ENCODE measurements around the gene FOXO6.
A peak's percentile ranks its signal among the peaks of the same experiment; 100 is the strongest.

Gene FOXO6

DNA sequence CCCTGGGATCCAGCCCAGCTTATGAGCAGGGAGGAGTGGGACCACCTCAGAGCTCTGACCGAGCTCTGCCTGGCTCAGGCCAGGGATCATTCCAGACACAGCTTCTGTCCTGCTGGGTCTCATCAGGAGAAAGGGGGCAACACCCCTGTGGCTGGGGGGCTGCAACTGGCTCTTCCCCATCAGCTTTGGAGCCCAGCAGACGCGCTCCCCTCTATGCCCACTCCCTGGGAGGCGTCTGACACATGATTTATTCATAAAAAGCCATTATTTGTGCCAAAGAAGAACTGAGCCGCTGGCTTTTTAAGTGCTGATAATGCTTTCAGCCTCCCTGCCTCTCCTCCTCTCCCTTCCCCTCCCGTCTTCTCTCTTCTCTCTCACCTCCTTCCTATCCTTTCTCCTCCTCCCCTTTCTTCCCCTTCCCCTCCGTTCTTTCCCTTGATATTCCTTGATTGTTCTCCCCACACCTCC is 25.0 kb downstream of the FOXO6 start:
- no peak for DNase-seq

DNA sequence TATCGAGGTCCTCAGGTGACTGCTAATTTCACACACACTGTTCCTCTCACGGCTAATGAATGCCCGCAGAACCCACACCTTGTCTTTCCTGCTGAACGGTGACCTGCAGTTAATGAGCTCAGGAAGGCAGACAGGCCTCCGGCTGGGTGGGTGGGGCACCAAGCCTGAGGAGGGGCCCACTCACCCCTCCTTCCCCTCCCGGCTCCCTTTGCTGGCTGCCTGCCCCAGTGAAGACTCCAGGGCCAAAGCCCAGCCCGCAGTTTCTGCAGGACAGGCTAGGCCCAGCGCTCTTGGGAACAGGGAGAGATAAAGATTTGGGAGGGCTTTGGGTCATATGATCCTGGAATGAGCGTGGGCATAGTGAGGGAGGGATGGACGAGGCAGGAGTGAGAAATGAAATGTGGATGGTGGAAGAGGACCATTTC is 26.4 kb downstream of the FOXO6 start:
- peak; percentile 38 for DNase-seq

DNA sequence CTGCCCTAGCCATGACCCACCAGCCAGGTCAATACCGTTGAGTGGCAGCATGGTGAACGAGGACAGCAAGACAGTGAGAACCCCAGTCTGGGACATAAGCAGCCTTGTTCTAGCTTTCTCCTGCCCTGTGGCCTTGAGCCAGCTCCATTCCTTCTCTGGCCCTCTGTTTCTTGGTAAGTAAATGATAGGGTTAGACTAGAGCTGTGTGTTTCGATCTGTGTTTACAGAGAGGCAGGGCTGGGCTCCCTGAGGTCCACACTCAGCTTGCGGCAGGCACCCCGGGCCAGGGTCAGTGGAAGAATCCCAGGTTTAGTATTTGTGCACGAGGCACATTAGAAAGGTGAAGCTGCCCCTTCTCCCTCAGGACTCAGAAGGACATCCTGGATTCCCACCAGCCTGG is 27.3 kb downstream of the FOXO6 start:
- DNase-seq = no peak

DNA sequence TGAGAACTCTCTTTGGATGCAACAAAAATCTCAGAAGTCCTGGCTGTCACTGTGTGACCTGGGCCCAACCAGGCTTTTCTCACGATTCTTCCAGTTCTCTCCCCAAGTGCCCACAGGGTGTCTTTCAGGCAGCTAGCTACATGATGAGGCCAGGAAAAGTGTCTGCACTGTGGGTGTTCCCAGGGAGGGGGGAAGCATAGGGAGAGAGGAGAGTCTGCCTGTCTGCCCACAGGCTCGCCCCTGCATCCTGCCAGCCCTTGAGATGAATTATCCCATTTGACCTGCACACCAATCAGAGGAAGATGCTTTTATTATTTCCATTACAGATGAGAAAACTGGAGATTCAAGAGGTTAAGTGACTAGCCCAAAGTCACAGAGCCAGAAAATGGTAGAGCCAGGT is 27.8 kb downstream of the FOXO6 start:
- DNase-seq = no peak

DNA sequence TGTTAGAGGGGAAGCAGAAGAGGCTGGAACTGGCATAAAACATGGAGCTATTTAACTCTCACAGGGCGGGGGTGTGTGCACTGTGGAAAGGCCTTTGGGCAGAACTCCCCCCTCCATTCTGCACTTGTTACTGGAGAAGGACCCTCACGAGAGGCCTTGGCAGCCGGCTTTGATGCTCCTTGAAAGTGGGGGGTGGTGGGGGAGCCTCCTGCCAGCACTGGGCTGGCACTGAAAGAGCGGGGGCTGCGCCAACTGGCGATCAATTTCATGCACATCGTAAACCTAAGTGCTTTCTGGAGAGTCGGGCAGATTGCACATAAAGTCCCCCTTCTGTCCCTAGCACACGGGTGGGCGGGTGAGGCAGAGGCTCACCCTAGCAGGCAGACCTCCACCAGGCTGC is 28.9 kb downstream of the FOXO6 start:
- DNase-seq = no peak

DNA sequence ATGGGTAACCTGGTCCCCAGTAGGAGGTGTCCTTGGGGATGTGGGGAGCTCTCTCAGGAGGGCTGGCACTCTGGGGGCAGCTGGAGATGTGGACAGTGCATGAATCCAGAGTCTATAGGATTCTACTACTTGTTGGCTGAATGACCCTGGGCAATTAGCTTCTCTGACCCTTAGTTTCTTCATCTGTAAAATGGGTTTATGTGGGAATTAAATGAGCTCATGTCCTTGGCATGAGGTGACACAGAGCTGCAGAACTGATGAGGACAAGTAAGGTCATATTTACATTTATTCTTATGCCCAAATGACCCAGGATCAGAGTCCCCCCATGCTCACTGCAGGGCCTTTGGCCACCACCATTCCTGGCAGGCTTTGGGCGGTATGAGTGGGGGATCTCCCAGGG is 29.3 kb downstream of the FOXO6 start:
- DNase-seq = no peak

DNA sequence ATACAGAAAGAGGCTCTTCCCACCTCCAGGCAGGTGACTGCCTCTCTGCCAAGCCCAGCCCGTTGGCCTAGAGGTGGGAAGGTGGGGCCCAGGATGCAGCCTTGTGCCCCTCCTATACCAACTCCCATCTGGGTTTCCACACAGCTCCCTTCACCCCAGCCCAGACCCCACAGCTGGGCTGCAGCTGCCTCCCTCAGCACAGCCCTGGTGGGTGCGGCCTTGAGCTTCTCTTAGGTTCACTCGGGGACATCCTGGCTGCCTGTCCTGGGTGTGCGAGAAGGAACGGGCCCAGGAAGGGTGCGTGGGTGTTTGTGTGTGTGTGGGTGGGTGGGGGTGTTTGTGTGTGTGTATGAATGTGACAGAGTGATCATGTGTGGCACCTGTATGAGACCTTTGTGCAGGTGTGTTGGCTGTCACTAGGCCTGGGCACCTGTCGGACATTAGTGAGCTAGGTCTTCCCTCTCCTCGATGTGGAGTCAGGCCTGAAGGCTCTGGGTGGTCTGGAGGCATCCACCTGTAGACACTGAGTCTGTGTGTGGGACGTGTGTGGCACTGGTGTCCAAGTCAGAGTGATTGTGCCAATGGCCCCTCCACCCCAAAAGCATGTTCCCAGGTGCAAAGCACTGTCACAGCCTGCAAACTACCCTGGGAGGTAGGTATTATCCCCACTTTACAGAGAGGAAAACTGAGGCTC is 30.7 kb downstream of the FOXO6 start:
- DNase-seq = no peak

DNA sequence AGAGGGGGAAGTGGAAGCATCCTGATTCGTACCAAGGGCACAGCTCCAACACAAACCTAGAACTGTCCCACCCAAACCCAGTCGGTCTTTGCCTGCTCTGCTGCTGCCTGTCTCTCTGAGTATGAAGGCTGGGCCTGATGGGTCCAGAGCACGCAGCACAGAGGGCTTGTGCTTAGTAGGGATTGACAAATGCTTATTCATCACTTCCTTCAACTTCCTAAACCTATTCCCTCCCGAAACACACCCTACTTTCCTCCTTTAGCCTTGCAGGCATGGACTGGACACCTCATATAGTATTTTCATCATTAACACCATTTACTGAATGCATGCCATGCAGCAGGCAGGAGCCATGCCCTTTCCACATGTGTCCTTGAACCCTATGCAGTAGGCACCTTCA is 31.3 kb downstream of the FOXO6 start:
- no peak for DNase-seq

DNA sequence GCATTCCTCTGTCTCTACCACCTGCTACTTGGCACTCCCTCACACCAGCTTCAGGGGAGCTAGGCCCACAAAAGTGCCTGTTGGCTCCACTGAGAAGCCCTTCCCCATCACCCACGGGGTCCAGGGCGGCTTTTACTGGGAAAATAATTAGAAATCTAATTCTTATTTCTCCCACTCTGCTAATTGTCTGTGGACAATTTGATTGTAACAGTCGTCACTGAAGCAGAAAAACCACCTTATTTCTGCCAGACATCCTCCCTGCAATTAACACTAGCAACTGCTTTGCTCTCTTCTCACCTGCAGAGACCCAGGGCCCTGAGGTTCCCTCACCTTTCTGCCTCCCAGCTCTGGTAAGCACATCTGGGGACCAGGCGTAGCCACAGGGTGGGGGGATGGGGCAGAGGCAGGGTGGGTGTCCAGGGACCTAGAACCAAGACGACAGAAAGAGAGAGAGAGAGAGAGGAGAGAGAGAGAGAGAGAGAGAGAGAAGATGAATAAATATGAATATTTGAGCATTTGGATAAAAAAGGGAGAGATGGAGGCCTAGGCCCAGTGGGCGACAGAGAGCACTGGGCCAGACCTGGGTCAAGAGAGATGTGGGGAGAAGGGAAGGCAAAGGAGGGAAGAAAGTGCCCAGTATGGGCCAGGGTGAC is 32.6 kb downstream of the FOXO6 start:
- no peak for DNase-seq

DNA sequence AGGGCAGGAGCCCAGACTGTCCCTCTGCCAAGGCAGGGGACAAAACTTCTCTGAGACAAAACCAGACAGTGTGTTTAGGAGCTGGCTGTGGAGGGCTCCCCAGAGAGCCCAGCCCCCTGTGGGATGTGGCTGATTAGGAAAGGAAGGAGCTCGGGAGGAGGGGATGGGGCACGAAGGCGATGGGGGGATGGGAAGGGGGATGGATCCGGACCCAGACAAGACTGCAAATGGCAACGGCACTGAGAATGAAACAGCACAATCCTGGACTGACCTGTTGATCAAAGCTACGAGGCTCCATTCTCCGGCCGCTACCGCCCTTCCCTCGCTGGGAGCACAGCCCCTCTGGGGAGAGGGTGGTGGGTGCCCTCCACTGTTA is 33.1 kb downstream of the FOXO6 start:
- DNase-seq = no peak

DNA sequence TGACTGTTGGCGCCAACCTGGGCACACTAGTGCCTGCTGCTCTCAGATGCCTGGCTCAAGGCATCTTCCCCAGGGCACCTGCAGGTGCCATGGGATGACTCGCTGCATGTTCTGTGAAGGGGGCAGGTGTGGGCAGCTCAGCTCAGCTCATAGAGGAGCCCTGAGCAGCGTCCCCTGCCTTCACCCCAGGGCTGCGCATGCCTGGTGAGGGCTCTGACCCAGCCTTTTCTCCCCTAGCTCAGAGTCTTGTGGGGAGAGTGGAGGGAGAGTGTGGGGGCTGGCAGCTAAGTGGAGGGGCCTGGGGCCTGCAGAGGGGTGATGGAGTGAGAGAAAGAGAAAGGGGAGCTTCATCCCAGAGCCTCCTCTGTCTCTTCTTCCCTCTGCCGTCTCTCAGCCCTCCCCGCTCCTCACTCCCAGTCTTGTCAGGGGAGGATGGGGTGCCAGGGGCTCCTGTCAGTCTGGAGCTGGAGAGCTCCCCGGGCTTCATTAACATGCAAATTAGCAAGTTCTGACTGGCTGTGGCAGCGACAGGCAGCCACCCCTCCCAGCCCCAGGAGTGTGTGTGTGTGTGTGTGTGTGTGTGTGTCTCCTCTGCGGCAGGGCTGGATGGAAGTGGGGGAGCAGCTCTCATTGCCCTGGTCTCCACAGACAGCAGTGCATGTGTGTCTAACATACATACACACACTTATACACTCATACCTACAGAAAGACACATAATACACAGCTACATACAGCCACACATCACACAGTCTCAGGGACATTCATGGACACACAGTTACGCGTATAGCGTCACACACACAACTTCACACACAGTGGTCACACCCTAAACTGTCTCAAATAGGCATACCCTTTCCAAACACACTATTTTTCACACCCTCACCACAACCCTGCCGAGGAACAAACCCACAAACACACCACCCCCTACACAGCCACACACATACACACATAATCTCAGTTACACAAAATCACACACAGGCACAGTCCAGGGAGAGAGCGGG is 34.0 kb downstream of the FOXO6 start:
- DNase-seq = no peak

DNA sequence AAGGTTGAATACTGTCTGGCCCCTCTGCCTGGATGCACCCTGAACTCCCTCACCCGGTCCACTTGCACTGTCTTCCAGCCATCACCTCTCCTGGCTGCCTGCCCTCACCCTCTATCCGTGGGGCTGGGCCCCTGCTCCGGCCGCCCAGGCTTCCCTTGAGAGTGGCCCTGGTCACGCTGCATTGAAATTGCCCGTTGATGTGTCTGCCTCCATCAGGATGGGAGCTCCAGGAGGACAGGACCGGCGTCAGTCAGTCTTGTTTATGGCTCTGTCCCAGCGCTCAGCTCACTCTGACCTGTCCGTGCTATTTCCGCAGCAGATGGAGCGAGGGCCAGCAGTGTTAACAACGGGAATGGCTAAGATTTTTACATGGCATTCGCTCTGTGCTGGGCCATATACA is 34.9 kb downstream of the FOXO6 start:
- DNase-seq = no peak

DNA sequence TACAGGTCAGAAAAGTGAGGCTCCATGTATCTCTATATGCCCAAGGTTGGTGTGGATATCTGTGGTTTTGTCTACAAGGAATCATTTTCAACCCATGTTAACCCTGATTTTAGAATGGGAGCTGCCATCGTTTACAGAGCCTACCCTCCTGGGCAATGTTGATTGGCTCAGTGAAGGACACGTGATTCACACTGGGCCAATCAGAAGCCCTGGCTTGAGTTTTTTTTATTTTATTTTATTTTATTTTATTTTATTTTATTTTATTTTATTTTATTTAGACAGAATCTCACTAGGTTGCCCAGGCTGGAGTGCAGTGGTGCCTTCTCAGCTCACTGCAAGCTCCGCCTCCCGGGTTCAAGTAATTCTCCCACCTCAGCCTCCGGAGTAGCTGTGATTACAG is 35.8 kb downstream of the FOXO6 start:
- DNase-seq = no peak

DNA sequence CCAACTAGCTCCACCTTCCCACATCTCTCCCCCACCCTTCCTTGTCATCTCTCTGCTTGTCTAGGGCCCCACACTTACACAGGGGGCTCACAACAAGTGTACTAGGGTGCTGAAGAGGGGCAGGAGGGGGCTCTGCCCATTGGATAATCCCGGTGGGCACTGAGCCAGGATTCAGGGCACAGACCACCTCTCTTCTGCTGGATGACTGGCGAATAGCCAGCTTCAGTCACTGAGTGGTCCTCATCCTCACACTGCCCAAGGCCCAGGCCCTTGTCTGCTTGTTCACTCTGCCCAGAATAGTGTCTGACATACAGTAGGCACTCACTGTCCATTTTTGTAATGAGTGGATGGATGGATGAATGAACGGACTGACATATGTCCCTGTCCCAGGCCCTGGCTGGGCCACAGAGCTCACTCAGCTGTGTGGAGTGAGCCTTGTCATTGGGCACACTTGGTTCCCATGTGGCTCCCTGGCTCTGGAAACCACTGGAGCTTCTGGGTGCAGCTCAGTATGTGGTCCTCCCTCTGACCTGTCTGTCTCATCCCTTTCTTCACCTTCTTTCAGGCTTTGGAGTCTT is 36.6 kb downstream of the FOXO6 start:
- DNase-seq = no peak

DNA sequence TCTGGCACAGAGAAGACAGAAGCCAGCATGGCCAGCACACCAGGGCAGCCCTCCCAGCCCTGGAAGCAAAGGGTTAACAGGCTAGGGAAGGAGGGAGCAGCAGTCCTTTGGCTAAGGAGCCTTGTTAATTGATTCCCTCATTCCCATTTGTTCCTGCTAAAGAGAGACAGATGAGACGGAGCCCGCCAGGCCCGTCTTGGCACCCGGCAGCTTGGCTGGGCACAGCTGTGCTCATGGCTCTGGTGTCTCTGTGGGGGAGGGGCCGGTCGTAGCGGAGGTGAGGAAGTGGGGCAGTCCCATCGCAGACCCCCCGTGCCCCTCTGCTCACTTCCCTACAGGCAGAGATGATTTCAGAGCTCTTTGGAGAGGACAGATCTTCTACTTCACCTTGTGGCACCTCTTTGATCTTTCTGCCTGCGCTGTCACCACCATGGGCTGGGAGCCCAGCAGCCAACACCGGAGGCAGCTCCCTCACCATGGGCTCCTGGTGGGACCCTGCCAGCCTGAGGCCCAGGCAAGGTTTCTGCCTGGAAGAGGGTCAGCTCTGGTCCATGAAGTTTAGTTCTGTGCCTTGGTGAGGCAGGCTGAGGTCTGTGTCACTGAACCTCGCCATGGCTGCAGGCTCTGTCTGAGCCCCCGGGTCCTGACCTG is 38.0 kb downstream of the FOXO6 start:
- DNase-seq = no peak

DNA sequence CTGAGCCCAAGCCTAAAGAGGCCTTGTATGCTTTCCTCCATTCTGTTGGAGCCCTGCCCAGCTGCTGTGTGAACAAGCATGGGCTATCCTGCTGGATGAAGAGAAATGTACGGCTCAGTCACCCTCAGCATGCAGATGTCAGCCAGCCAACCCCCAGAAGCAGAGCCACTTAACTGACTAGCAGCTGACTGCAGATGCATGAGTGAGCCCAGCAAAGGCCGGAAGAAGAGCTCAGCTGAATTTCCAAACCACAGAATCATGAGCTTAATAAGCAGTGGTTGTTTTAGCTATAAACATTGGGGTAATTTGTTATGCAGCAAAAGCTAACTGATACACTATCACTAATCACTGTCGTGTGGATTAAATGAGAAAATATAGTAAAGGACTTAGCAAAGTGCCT is 39.0 kb downstream of the FOXO6 start:
- no peak for DNase-seq

DNA sequence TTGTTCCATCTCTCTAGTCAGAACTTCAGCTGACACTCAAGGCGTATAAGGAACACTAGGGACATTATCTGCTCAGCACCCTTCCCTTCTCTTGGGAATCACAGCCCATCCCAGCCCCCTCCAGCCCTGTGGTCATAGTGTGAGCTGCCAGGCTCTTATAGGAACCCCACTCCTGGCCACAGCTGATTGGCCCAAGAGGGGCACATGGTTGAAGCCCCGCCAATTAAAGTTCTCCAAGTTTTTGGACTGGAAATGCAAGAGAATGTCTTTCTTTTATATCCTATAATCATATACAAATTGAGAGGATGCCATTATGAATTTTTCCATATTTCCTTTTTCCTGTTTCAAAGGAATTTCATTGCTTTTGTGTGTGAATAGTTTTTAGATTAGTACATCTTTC is 40.7 kb downstream of the FOXO6 start:
- DNase-seq = no peak

DNA sequence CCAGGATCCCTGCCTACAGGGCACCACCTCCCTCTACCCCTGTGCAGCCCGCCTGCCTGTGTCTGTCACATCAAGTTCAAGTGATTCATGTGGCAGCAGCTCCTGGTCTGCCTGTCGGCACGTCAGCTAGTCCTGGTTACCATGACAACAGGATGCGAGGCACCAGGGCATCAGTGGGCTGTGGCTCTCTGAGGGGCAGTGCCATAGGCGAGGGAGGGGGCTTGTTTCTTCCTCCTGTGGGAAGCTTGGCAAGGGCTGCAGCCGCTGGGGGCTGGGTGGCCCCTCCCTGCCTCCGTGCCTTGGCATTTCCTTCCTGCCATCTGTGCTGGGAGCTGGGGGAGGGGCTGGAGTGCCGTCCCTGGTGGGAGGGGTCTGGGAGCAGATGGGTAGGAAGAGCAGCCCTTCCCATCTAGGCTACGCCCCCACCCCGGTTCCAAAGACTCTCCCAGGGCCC is 43.1 kb downstream of the FOXO6 start:
- peak; percentile 55 for DNase-seq

DNA sequence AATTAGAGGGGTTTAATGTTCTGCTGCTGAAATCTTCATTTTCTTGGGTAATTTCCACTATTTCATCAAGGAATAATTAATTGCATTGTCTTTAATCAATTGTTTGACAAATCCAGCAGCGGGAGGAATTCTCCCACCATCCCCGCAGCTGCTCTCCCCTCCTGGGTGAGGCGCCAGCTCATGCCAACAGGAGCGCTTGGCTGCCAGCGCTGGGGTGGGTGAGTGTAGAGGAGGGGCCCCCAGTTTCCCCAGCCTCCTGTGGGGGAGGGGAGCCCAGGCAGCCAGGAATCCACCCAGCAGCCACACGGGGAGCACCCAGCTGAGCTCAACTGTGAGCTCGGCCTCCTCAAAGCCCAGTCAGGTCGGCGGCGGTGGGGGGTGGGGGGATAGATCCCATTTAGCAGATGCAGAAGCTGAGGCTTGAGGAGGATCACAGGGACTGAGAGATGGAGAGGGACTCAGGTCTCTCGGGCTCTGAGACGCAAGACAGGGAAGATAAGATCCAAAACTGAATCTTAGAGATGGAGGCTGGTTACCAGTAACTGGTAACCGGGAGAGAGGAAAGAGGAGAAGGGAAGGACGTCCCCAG is 46.5 kb downstream of the FOXO6 start:
- DNase-seq = no peak

DNA sequence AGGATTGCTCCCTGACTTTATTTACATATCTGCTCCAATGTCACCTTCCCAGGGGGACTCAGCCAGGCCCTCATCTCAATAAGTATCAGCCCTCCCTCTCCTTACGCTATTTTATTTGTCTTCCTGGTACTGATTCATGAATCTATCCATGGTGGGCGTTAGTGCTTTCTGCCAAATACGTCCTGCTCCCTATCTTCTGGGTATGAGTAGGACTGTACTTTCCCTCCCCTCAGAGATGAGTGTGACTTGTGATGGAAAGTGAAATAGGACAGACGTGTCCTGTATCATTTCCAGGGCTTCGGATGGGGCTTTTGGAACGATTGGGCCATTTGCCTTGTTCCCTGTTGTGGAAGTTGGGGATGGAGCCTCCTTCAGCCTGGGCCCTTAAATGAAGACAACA is 47.5 kb downstream of the FOXO6 start:
- no peak for DNase-seq

DNA sequence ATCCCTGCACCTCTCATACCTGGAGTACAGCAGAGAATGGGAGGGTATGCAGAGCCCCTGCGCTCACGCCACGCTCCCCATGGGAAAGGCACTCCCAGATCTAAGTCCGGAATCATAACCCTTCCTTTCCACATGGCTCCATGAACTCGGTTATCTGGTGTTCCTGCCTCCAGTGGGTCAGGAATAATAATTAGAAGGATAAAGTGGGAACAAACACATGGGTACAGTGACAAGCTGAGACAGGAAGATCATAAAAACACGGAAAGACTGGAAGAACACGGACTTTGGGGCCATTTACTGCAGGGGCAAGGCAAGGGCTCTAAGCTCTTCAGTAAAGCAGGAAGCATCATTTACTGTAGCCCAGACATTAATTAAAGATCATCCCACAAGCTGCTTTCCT is 48.6 kb downstream of the FOXO6 start:
- no peak for DNase-seq

DNA sequence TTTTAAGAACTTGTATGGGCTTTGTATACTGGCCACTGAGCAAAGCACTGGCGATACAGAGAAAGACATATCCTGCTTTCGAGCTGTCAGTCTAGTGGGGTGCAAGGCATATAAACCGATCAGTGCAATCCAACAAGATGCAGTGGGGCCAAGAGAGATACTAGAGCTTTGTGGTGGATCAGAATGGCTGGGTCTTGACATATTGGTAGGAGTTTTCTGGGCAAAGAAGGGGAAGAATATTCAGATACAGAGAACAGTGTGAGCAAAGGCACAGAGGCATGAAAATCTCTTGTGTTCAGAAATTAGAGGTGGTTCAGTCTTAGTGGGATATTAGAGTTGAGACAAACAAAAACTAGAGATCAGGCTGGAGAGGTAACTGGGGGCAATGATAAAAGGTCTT is 49.2 kb downstream of the FOXO6 start:
- no peak for DNase-seq
